ENCODE data around the gene APBA2.

Gene APBA2

DNA sequence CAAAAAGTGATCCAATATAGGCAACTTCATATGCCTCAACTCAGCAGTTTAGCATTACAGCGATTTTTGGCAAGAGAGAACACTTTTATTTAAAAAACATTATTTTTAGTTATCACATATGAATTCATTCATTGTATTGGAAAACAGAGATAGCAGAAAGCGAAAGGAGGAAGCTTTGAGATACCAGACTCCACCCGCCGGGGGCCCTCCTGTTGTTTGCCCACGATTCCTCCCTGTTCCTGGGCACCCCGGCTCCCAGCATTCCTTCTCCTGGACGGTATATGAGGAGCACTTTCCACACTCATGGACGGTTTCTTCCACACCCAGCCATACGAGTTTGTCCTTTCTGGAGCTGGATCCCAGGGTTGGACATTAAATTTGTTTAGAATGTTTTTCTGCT, 18.2 kb downstream of the APBA2 start:
- TF ChIP-seq, protein P1, sequence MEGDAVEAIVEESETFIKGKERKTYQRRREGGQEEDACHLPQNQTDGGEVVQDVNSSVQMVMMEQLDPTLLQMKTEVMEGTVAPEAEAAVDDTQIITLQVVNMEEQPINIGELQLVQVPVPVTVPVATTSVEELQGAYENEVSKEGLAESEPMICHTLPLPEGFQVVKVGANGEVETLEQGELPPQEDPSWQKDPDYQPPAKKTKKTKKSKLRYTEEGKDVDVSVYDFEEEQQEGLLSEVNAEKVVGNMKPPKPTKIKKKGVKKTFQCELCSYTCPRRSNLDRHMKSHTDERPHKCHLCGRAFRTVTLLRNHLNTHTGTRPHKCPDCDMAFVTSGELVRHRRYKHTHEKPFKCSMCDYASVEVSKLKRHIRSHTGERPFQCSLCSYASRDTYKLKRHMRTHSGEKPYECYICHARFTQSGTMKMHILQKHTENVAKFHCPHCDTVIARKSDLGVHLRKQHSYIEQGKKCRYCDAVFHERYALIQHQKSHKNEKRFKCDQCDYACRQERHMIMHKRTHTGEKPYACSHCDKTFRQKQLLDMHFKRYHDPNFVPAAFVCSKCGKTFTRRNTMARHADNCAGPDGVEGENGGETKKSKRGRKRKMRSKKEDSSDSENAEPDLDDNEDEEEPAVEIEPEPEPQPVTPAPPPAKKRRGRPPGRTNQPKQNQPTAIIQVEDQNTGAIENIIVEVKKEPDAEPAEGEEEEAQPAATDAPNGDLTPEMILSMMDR (IDR thresholded peaks at IDR 0.05; ENCODE audit: control extremely low read depth, extremely low read depth, low read depth, missing control alignments) = no peak
- no peak for DNase-seq (ENCODE audit: extremely low spot score)
- CTCF ChIA-PET = no interaction called here

DNA sequence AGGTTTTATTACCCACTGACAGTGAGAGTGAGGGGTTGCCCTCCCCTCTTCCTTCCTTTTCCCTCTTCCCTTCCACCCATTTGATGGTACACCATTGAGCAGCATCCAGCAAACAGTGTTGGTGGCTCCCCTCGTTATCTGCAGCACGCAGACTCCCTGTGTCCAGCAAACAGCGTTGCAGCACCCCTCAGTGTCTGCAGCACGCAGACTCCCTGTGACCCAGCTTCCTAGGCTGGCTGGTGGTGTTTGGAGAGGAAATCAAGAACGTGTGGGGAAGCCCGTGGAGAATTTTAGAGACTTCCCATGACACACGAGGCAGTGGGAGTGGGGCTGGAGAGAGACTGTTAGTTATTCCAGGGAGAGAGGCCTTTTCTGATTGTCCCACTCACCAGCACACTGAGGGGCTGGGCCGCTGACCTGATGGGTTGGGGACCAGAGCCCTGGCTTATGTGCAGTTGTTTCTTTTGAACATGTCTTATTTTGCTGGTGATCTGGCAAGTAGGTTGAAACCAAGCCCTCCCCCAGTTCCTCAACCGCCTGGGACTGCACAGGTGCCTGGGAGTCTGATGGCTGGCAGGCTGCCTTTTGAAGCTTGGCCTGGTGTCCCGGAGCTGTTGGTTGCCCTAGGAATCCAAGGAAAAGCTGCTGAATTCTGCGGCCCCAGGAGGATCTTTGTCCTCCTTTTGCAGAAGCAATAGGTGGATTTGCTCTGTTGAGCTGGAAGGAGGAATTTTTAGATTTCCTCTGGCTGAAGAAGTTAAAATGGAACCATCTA, 19.0 kb downstream of the APBA2 start:
- TF ChIP-seq, protein P1 (IDR thresholded peaks at IDR 0.05; ENCODE audit: control extremely low read depth, extremely low read depth, low read depth, missing control alignments) = no peak
- no peak for DNase-seq (ENCODE audit: extremely low spot score)
- ChIA-PET CTCF (no interaction called here), POLR2A (no interaction called here)

More for the DNA sequence above, 18.2 kb downstream of the APBA2 start:
- POLR2A ChIA-PET = no interaction called here

DNA sequence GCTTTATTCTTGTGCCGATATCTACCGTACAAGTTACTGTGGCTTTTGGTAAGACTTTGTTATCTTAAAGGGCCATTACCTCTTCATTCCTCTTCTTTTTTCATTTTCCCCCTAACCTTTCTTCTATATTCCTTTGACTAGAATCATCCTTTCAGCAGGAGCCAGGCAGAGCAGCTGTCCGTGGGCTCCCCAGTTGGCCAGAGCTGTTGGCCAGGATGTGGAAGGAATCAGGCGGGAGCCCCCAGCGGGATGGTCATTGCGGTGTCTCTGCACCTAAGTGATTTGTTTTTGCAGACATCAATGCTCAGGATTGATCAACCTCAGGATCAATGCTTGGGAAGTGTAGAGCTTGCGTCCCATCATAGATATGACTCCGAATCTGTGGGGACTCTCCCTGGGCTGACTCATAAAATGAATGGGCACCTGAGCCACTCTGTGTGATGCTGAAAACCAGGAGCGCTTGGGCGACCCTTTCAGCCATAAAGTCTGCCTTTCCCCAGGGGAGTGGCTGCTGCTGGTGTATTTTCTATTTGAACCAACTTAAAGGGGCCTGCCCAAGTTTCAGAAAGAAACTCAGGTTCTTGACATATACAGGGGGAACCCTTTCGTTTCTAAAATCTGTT, 21.7 kb downstream of the APBA2 start:
- POLR2A ChIA-PET = no interaction called here
- TF ChIP-seq, protein P1 (IDR thresholded peaks at IDR 0.05; ENCODE audit: control extremely low read depth, extremely low read depth, low read depth, missing control alignments) = no peak
- no peak for DNase-seq (ENCODE audit: extremely low spot score)
- CTCF ChIA-PET = no interaction called here

DNA sequence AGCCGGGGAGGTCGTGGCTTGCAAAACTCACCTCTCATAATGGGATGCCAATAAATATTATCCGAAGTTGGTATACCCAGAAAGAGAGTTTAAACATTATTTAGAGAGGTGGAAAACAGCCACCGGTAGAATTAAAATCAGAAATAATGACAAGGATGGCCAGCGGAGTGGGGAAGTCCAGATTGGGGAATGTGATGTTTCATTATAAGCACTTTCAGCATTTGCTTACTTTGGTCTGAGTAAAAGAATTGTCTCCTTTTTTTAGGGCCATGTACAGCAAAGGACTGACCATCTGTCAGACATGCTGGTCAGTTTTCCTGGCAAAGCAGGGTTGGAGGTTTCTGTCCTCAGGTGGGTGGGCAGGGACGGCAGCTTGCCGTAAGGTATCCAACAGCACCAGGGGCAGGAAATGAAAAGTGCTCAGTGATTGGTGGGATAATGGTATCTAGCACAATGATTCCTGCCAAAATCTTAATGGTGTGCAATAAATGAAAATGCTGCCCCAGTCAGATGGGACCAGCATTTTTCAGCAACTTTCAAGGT, 24.3 kb downstream of the APBA2 start:
- ChIA-PET POLR2A (no interaction called here), CTCF (no interaction called here)
- no peak for DNase-seq (ENCODE audit: extremely low spot score)
- TF ChIP-seq, protein P1 (IDR thresholded peaks at IDR 0.05; ENCODE audit: control extremely low read depth, extremely low read depth, low read depth, missing control alignments) = no peak

DNA sequence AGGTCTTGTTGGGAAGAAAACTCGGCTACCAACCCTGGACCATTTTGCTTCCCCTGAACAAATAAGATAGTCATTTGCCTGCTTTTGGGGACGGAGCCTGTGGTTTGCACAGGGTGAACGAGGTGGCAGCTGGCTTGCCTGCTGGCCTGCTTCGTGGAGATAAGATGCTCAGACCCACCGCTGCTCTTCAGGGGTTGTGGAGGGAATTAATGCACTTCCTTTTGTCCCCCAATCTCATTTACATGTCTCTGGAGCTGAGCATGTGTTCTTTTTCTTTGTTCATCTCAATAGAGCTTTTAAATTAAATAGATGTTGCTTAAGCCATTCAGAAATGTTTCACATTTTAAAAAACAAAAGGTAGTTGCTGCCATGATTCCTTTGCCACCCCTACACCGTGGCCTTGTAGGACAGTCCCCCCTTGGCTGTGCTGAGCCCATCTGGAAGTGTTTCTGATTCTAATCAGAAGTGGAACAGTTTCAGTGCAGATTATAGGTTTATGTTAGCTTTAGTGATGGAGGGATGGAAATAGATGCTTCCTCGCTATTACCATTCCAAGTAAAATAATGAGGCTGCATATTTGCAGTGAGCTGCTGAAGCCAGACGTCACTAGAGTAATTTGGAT, 25.6 kb downstream of the APBA2 start:
- no peak for DNase-seq (ENCODE audit: extremely low spot score)
- TF ChIP-seq, protein P1 (IDR thresholded peaks at IDR 0.05; ENCODE audit: control extremely low read depth, extremely low read depth, low read depth, missing control alignments) = no peak
- ChIA-PET CTCF (interaction anchor here (1.2 kb wide), 1 partner anchor 8 kb away, joined by 3 read pairs; no protein-coding TSS in a partner anchor), POLR2A (no interaction called here)

DNA sequence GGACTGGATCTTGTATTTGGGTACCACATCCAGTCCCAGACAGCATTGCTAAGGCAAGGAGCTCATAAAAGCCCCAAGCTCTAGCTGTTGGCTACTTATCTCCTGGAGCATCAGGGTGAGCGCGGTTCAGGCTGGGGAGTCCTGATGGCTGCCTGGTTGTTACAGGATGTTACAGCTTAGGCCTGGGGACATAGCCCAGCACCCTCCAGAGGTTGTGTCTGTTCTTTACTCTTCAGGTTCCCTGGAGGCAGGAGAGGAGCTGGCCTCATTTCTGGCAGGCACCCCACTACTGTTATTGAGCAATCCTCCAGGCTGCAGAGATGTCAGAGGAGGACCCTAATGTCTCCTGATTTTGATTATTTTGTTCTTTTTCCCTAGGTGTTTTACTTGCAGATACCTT, 26.6 kb downstream of the APBA2 start:
- ChIA-PET CTCF (interaction anchor here (1.2 kb wide), 1 partner anchor 9 kb away, joined by 3 read pairs; no protein-coding TSS in a partner anchor), POLR2A (no interaction called here)
- DNase-seq (ENCODE audit: extremely low spot score) = no peak
- TF ChIP-seq, protein P1 (IDR thresholded peaks at IDR 0.05; ENCODE audit: control extremely low read depth, extremely low read depth, low read depth, missing control alignments) = no peak
